Astrocyte (in vitro differentiated cells and primary cell): ENCODE results near the gene C16orf95. TPM values are rescaled to one million over a fixed set of nuclear protein-coding genes. Genes with fewer than 3 reads are reported as not detected.

Source experiments
- DNase-seq: peaks from one replicate; pipeline ENCODE4 v3.0.0-alpha.2; 2010; ENCODE audit warnings: low read depth
- FAIRE-seq: peaks from 2 replicates; lab custom pipeline; 2011; peaks lifted over from hg19 to GRCh38; lab: Jason Lieb, UNC
- H2AFZ ChIP-seq: 2 replicates; pipeline ENCODE4 v1.6.0; 2012; ENCODE audit warnings: low read depth, low read length, inconsistent platforms
- H3K27ac ChIP-seq: 2 replicates; pipeline ENCODE4 v1.5.1; 2011; ENCODE audit warnings: low read depth, low read length, inconsistent platforms
- H3K27me3 ChIP-seq: 2 replicates; pipeline ENCODE4 v1.6.0; 2011; ENCODE audit warnings: low read length, inconsistent platforms; ENCODE audit not compliant: insufficient read depth
- H3K36me3 ChIP-seq: 2 replicates; pipeline ENCODE4 v1.5.1; 2011; ENCODE audit warnings: low read length, inconsistent platforms; ENCODE audit not compliant: insufficient read depth
- H3K4me1 ChIP-seq: 2 replicates; pipeline ENCODE4 v1.5.1; 2011; ENCODE audit warnings: low read length, inconsistent platforms; ENCODE audit not compliant: insufficient read depth
- H3K4me2 ChIP-seq: 2 replicates; pipeline ENCODE4 v1.6.0; 2012; ENCODE audit warnings: low read length, inconsistent platforms
- H3K4me3 ChIP-seq: 2 replicates; pipeline ENCODE4 v1.5.1; 2011; ENCODE audit warnings: low read depth, mild to moderate bottlenecking, low read length, inconsistent platforms; ENCODE audit not compliant: insufficient read depth
- H3K79me2 ChIP-seq: 2 replicates; pipeline ENCODE4 v1.6.0; 2012; ENCODE audit warnings: mild to moderate bottlenecking, low read length, inconsistent platforms; ENCODE audit not compliant: insufficient read depth
- H3K9ac ChIP-seq: 2 replicates; pipeline ENCODE4 v1.6.0; 2012; ENCODE audit warnings: mild to moderate bottlenecking, low read length, inconsistent platforms
- H3K9me3 ChIP-seq: 2 replicates; pipeline ENCODE4 v1.5.1; 2012; ENCODE audit warnings: low read depth, mild to moderate bottlenecking, low read length, inconsistent platforms; ENCODE audit not compliant: insufficient read depth
- H4K20me1 ChIP-seq: 2 replicates; pipeline ENCODE4 v1.6.0; 2012; ENCODE audit warnings: low read length, inconsistent platforms; ENCODE audit not compliant: insufficient read depth
- H3K27ac Mint-ChIP-seq: one replicate; pipeline ENCODE4 v1.8.0; 2021; ENCODE audit warnings: mild to moderate bottlenecking, mixed read lengths; ENCODE audit not compliant: unreplicated experiment
- H3K27me3 Mint-ChIP-seq: one replicate; pipeline ENCODE4 v1.8.0; 2021; ENCODE audit warnings: low read depth, mixed read lengths; ENCODE audit not compliant: unreplicated experiment
- H3K36me3 Mint-ChIP-seq: one replicate; pipeline ENCODE4 v1.8.0; 2021; ENCODE audit warnings: low read depth, mixed read lengths; ENCODE audit not compliant: unreplicated experiment
- H3K4me1 Mint-ChIP-seq: one replicate; pipeline ENCODE4 v1.8.0; 2021; ENCODE audit warnings: low read depth, mixed read lengths; ENCODE audit not compliant: unreplicated experiment
- H3K4me3 Mint-ChIP-seq: one replicate; pipeline ENCODE4 v1.8.0; 2021; ENCODE audit warnings: mild to moderate bottlenecking, moderate library complexity, mixed read lengths; ENCODE audit not compliant: unreplicated experiment
- H3K9me3 Mint-ChIP-seq: one replicate; pipeline ENCODE4 v1.8.0; 2021; ENCODE audit warnings: mild to moderate bottlenecking, mixed read lengths; ENCODE audit not compliant: unreplicated experiment
- CTCF ChIP-seq: IDR thresholded peaks from 2 replicates; pipeline ENCODE4 v1.5.1; 2011; ENCODE audit warnings: low read depth, mild to moderate bottlenecking, inconsistent platforms, low read length, moderate library complexity; ENCODE audit not compliant: insufficient read depth
- EZH2 ChIP-seq: IDR thresholded peaks from 2 replicates; pipeline ENCODE4 v1.6.1; 2012; ENCODE audit warnings: mild to moderate bottlenecking, low read length, inconsistent platforms; ENCODE audit not compliant: insufficient read depth
- total RNA-seq: library from RNA; stranded (reverse); gene quantifications from 2 replicates; pipeline ENCODE4 v1.2.1, GENCODE V29; 2021

The C16orf95 gene
- total RNA-seq, 1 donor from 2014 or later: 3.3 TPM

- no peak overlapping the region for H3K4me3 Mint-ChIP-seq
- Histone ChIP-seq H3K36me3 (no peaks in the 10 kb centered on the region), H3K27me3 (no peaks in the 10 kb centered on the region), H3K79me2 (peaks cover 2% of the 10 kb centered on the region), H3K27ac (no peak overlapping the region), H3K4me2 (no peak overlapping the region), H3K9me3 (no peaks in the 10 kb centered on the region), H3K9ac (no peak overlapping the region), H2AFZ (no peak overlapping the region), H3K4me3 (no peak overlapping the region), H4K20me1 (peaks cover 48% of the 10 kb centered on the region), H3K4me1 (peaks cover 6% of the 10 kb centered on the region)
- TF ChIP-seq EZH2 (no peak), CTCF (peak; percentile 62)
- H3K4me1 Mint-ChIP-seq: peaks cover 11% of the 10 kb centered on the region
- no peaks in the 10 kb centered on the region for H3K27me3 Mint-ChIP-seq
- no peaks in the 10 kb centered on the region for H3K9me3 Mint-ChIP-seq
- FAIRE-seq: no peak
- no peak for DNase-seq
- peak overlapping the region; percentile 38 for H3K27ac Mint-ChIP-seq
- peaks cover 9% of the 10 kb centered on the region for H3K36me3 Mint-ChIP-seq
Measured at GRCh38 chr16:87324411-87325275, 7.5 kb upstream of the C16orf95 start.

GRCh38 chr16:87323727-87324410 lies 6.7 kb upstream of the C16orf95 start:
- Mint-ChIP-seq H3K4me1 (peaks cover 11% of the 10 kb centered on the region), H3K27me3 (no peaks in the 10 kb centered on the region), H3K36me3 (peaks cover 8% of the 10 kb centered on the region), H3K4me3 (no peak overlapping the region), H3K9me3 (no peaks in the 10 kb centered on the region), H3K27ac (peak overlapping the region; percentile 38)
- no peaks in the 10 kb centered on the region for H3K36me3 ChIP-seq
- H3K27ac ChIP-seq: no peak overlapping the region
- FAIRE-seq (no peak), DNase-seq (no peak)
- TF ChIP-seq CTCF (no peak), EZH2 (no peak)
- no peak overlapping the region for H3K4me3 ChIP-seq
- no peak overlapping the region for H2AFZ ChIP-seq
- H3K4me1 ChIP-seq: peaks cover 6% of the 10 kb centered on the region
- H3K9ac ChIP-seq: no peak overlapping the region
- H3K27me3 ChIP-seq: no peaks in the 10 kb centered on the region
- no peak overlapping the region for H3K4me2 ChIP-seq
- peaks cover 45% of the 10 kb centered on the region for H4K20me1 ChIP-seq
- no peaks in the 10 kb centered on the region for H3K9me3 ChIP-seq
- H3K79me2 ChIP-seq: peaks cover 5% of the 10 kb centered on the region
